Measurements from ENCODE around the gene SUN2.

Gene SUN2

DNA sequence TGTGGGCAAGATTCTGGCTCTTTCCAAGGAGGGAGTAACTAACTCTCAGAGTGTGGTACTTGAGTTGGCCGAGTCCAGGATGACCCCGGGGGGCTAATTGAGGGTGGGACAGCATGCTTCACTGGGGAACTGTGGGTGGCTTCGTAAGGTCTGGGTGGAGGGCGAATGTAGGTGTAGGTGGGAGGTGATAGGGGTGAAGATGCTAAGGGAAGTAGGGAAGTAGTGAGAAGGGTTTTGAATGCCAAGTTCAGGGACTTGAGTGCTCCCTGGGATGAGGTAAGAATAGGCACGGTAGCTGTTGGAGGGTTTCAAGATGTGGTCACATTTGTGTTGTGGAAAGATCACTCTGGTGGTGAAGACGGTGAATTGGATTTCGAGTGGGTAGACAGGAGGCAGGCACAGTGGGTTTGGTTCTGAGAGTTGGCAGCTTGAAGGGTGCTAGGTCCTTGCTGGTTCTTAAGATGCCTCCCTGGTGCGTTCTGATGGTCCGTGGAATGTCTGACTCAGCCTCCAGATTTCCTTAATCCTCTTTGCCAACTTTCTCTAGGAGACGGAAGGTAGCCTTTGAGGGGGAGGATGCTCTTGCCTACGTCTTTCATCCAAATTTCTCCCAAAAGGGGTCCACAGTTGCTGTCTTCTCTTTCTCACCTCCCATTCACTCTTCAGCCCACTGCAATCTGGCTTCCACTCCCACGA lies 40.6 kb upstream of the SUN2 start:
- H3K27me3 ChIP-seq = peaks cover 63% of the 10 kb centered on the region
- H3K9me3 ChIP-seq = no peaks in the 10 kb centered on the region
- no peak overlapping the region for H3K27ac ChIP-seq
- H3K4me1 ChIP-seq (ENCODE audit: control insufficient read depth in 1 of 2, insufficient read depth in 1 of 2, low read depth in 1 of 2, low read length in 1 of 2) = peaks cover 10 to 14% of the 10 kb centered on the region in 2 experiments
- TF ChIP-seq, protein P1, sequence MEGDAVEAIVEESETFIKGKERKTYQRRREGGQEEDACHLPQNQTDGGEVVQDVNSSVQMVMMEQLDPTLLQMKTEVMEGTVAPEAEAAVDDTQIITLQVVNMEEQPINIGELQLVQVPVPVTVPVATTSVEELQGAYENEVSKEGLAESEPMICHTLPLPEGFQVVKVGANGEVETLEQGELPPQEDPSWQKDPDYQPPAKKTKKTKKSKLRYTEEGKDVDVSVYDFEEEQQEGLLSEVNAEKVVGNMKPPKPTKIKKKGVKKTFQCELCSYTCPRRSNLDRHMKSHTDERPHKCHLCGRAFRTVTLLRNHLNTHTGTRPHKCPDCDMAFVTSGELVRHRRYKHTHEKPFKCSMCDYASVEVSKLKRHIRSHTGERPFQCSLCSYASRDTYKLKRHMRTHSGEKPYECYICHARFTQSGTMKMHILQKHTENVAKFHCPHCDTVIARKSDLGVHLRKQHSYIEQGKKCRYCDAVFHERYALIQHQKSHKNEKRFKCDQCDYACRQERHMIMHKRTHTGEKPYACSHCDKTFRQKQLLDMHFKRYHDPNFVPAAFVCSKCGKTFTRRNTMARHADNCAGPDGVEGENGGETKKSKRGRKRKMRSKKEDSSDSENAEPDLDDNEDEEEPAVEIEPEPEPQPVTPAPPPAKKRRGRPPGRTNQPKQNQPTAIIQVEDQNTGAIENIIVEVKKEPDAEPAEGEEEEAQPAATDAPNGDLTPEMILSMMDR (IDR thresholded peaks at IDR 0.05) = no peak
- H3K36me3 ChIP-seq = no peaks in the 10 kb centered on the region
- H3K4me3 ChIP-seq (ENCODE audit: low read depth in 1 of 2, low read length in 1 of 2) = no peak overlapping the region

DNA sequence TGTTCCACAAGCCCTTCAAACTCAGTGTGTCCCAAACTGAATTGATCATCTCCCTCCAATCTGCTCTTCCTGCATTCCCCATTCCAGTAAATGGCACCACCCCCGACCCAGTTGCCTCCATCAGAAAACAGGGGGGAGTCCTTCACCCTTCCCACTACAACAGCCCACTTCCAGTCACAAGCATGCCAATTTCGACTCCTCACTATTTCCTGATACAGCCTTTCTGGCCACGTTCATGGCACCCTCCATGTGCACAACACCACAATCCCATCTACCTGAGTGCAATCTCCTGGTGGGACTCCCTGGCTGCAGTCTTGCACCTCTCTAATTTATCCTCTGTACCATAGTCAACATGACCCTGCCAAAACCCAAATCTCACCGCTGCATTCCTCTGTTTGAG lies 39.8 kb upstream of the SUN2 start:
- TF ChIP-seq, protein P1 (IDR thresholded peaks at IDR 0.05) = no peak
- peaks cover 55% of the 10 kb centered on the region for H3K27me3 ChIP-seq

DNA sequence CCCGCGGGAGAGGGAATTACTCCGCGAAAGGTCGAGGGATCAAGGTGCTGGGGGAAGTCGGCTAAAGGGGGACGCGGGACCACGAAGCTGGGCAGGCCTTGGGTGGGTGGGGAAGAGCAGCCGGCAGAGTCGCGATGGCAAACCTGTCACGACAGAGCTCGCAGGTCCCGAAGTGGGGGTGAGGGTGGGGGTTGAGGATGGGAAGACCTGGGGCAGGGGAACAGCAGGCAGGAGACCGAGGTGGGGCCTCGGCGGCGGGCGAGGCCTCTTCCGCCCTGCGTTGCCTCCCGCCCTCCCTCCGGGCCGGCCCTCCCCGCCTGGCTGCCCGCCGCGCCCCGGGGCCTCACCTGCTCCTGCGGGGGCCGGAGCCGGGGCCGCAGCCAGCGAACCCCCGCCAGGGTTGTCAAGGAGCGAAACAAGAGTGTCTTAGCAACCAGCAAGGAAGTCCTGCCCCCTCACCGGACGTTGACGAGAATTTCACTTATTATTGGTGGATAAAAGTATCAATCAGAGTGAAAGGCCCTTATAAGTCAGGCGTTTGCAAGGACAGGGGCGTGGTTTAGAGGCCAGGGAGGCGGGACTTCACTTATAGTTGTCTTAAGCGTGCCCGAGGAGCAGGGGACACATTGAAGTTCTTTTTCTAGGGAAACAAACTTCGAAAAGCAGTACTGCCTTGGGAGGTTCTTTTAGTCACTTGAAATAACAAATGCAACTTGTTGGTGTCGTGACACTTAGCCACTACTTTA lies 38.1 kb upstream of the SUN2 start, which contains the start of gene DNAL4:
TSS of gene DNAL4 (minus strand) at position 423 of the 746 bp plus-strand sequence. CDS start 11,412 bp downstream, outside the sequence.
- H3K36me3 ChIP-seq = peaks cover 11% of the 10 kb centered on the region
- peak within 1 kb of the TSS; percentile 68 to 78 for H3K4me3 ChIP-seq (ENCODE audit: low read depth in 1 of 2, low read length in 1 of 2)
- H3K4me1 ChIP-seq (ENCODE audit: control insufficient read depth in 1 of 2, insufficient read depth in 1 of 2, low read depth in 1 of 2, low read length in 1 of 2) = peaks cover 10 to 14% of the 10 kb centered on the region in 2 experiments
- H3K27me3 ChIP-seq = peaks cover 38% of the 10 kb centered on the region
- H3K27ac ChIP-seq = peak within 1 kb of the TSS; percentile 72
- no peaks in the 10 kb centered on the region for H3K9me3 ChIP-seq
- TF ChIP-seq, protein P1 (IDR thresholded peaks at IDR 0.05) = peak; percentile 25

More for the DNA sequence above, 39.8 kb upstream of the SUN2 start:
- H3K36me3 ChIP-seq = peaks cover 2% of the 10 kb centered on the region
- H3K4me1 ChIP-seq (ENCODE audit: control insufficient read depth in 1 of 2, insufficient read depth in 1 of 2, low read depth in 1 of 2, low read length in 1 of 2) = peaks cover 10 to 14% of the 10 kb centered on the region in 2 experiments
- H3K27ac ChIP-seq = no peak overlapping the region
- H3K4me3 ChIP-seq (ENCODE audit: low read depth in 1 of 2, low read length in 1 of 2) = no peak overlapping the region
- H3K9me3 ChIP-seq = no peaks in the 10 kb centered on the region

DNA sequence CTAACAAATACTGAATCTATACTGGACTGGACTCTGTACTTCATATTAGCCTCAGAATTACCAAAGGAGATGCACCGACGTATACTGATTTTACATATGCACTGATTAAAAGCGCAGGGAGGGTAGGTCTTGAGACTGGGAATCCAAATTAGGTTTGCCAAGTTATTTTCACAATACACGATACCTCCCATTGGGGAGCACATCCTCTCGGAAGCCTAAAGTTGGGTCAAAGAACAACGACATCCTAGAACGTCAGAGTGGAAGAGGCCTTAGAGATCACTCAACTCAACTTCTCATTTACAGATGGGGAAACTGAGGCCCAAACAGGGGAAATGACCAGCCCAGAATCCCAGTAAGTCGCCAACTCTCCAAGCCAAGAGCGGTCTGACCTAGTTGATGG lies 37.5 kb upstream of the SUN2 start:
- H3K9me3 ChIP-seq = no peaks in the 10 kb centered on the region
- peaks cover 32% of the 10 kb centered on the region for H3K27me3 ChIP-seq
- H3K27ac ChIP-seq = peak overlapping the region; percentile 72
- TF ChIP-seq, protein P1 (IDR thresholded peaks at IDR 0.05) = no peak
- peaks cover 11% of the 10 kb centered on the region for H3K36me3 ChIP-seq
- peak overlapping the region; percentile 68 to 78 for H3K4me3 ChIP-seq (ENCODE audit: low read depth in 1 of 2, low read length in 1 of 2)
- H3K4me1 ChIP-seq (ENCODE audit: control insufficient read depth in 1 of 2, insufficient read depth in 1 of 2, low read depth in 1 of 2, low read length in 1 of 2) = peaks cover 10 to 14% of the 10 kb centered on the region in 2 experiments

DNA sequence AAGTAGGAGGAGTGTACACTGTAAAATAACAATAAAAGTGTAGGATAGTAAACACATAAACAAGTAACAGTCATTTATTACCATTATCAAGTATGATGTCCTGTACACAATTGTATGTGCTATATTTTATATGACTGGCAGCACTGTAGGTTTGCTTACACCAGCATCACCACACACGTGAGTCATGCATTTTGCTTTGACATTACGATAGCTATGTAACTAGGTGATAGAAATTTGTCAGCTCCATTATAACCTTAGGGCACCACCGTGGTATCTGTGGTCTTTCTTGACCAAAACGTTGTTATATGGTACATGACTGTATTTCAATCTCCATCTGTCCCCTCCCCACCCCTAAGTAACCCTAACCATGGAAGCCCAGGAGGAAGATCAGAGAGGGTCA lies 37.0 kb upstream of the SUN2 start:
- TF ChIP-seq, protein P1 (IDR thresholded peaks at IDR 0.05) = no peak
- Histone ChIP-seq H3K27me3 (peaks cover 27% of the 10 kb centered on the region), H3K4me3 (ENCODE audit: low read depth in 1 of 2, low read length in 1 of 2) (peak overlapping the region in 1 of 2 experiments; percentile 78), H3K4me1 (ENCODE audit: control insufficient read depth in 1 of 2, insufficient read depth in 1 of 2, low read depth in 1 of 2, low read length in 1 of 2) (peaks cover 10 to 14% of the 10 kb centered on the region in 2 experiments), H3K9me3 (no peaks in the 10 kb centered on the region), H3K27ac (no peak overlapping the region), H3K36me3 (peaks cover 11% of the 10 kb centered on the region)
